GM12801 (cell line): Measurements from ENCODE around the gene F7.

Experiments
- TF ChIP-seq, protein P1 (sequence below): IDR thresholded peaks from one replicate; pipeline ENCODE4 v1.5.1; 2011; ENCODE audit warnings: control low read depth; ENCODE audit not compliant: insufficient read length; ENCODE audit errors: extremely low read depth

The F7 gene

DNA sequence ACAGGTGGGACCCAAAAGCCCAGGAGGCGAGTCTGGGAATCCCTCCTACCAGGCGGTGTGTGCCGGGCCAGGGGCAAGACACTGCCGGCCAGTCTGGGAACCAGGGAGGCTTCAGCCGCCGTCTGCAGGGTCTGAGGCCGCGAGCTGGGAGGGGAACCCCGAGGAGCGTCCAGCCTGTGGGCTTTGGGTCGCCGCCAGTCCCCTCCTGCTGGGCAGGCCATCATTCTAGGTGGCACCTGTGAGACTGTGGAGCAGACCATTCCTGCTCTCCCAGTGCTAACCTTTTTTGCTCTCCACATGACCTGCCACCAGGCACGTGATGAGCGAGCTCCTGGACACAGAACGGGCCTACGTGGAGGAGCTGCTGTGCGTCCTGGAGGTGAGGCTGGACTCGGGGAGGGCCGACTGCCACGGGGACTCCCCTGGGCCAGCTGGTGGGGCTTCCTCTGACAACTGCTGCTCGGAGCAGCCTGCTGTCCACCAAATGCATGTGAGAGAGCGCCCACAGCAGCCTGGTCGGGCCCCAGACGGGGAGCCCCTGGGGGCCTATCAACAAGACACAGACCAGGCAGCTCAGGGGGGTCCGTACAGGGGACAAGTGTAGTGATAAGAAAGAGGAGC is 24.6 kb upstream of the F7 start:
- TF ChIP-seq, protein P1, sequence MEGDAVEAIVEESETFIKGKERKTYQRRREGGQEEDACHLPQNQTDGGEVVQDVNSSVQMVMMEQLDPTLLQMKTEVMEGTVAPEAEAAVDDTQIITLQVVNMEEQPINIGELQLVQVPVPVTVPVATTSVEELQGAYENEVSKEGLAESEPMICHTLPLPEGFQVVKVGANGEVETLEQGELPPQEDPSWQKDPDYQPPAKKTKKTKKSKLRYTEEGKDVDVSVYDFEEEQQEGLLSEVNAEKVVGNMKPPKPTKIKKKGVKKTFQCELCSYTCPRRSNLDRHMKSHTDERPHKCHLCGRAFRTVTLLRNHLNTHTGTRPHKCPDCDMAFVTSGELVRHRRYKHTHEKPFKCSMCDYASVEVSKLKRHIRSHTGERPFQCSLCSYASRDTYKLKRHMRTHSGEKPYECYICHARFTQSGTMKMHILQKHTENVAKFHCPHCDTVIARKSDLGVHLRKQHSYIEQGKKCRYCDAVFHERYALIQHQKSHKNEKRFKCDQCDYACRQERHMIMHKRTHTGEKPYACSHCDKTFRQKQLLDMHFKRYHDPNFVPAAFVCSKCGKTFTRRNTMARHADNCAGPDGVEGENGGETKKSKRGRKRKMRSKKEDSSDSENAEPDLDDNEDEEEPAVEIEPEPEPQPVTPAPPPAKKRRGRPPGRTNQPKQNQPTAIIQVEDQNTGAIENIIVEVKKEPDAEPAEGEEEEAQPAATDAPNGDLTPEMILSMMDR, result no peak

DNA sequence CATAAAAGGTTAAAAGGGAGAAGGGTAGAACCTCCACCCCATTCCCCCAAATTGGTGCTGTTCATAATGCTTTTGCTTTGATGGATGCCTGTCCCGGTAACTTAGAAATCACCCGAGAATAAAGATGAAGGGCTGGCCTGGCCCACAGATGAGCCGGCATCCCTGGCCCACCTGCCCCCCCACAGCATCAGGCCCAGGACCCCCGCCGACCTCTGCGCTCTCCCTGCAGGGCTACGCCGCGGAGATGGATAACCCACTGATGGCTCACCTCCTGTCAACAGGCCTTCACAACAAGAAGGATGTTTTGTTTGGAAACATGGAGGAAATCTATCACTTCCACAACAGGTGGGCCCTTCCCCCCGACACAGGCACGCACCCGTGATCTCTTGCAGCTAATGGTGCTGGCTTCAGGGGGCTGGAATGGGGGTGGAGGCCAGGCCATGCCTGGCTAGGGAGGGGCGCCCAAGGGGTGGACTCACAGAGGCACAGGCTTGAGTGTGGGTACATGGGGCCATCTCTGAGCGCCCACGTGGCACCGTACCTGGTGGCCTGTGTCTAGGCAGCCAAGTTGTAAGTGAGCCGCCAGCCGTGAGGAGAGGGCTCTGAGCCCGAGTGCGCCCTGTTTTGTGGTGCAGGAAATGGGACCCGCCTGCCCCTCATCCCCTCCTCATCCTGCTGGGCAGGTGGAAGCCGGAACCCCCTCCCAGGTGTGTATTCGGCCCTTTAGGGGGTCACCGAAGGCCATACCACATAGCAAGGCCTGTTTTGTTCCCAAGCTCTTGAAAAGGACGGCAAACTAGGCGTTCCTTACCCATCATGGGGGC is 23.2 kb upstream of the F7 start:
- TF ChIP-seq, protein P1, result no peak

DNA sequence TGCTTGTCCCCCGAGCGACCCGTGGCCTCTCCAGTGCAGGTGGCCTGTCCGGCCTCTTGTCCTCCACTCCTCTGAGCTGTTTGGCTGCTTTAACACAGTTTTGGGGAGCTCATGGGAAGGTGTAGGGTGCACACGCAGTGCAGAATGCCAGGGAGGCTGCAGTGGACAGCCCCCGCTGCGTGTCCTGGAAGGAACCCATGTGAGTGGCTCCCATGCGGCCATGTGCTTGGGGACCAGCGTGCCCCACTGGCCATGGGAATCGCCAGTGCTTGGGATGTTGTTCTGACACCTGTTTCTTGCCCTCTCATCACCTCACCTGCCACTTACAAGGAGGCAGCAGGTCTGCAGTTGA is 22.6 kb upstream of the F7 start:
- TF ChIP-seq, protein P1, result no peak

DNA sequence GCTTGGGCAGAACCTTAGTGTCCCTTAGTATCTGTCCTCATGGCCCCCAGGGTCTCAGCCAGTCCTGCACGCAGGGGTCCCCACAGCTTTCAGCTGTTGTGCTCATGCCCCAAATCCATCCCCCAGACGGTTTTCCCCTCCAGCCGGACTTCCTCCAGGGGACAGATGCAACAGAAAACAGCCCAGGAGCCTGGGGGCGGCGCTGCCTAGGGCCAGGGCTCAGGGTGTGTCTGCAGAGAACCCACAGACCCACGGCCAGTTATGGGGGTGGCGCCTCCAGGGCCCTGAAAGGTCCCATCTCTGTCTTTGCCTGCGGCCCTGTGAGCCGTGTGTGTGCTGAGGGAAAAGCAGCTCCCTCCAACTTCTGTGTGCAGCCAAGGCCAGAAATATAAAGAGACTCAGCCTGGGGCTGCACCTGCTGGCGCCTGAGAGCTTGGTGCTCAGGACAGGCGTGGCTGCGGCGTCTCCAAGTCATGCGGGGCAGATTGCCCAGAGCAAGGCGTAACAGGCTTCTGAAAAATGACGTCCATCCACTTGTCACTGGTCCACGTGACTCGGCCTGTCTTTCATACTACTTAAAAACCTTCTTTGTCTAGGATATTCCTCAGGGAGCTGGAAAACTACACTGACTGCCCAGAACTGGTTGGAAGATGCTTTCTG is 22.1 kb upstream of the F7 start:
- TF ChIP-seq, protein P1, result no peak

DNA sequence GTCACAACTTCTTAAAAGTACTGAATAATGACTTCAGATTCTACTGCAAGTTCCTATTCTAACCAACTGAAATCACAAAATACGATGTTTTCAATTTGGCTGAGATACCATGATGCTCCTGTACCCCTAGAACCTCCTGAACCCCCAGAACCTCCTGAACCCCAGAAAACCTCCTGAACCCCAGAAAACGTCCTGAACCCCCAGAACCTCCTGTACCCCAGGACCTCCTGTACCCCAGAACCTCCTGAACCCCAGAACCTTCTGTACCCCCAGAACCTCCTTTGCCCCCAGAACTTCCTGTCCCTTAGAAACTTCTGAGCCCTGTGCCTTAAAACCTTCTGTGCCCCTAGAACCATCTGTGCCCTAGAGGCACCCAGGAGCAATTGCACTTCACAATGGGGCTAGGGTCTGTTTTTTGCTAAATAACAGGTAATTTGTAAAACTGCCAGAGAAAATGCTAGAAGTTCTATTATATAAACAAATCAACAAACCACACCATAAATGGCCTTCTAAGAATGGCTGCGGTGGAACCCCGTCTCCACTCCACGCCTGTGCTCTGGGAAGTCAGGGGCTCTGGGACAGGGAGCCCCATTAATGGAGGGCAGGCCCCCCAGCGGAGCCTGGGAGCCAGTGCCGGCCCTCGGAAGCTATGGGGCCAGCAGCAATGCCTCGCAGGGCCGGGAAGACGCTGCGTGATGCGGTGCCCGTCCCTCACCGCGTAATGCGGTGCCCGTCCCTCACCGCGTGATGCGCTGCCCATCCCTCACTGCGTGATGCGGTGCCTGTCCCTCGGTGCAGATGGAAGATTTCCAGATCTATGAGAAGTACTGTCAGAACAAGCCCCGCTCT is 21.3 kb upstream of the F7 start:
- TF ChIP-seq, protein P1, result no peak

DNA sequence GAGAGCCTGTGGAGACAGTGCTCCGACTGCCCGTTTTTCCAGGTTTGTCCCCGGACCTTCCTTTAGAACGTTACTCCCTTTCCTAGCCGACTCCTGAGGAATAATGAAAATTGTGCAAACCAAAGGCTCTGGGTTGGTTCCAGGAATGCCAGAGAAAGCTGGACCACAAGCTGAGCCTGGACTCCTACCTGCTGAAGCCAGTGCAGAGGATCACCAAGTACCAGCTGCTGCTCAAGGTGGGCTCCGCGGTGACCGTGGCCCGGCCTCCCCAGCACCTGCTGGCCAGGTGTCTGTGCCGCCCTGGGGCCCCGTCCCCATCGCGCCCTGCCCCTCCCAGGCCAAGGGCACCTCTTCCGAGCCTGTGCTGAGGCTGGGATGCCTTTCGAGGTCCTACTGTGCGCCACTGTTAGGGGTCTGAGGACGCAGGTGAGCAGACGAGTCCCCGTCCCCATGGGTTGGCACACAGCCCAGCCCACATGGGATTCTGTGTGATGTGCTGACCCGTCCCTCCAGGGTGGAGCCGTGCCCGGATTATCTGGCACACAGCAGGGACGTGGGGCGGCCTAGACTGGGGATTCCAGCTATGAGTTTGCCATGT is 20.5 kb upstream of the F7 start:
- TF ChIP-seq, protein P1, result no peak
